ENCODE measurements around the gene OPCML.

Gene OPCML

DNA sequence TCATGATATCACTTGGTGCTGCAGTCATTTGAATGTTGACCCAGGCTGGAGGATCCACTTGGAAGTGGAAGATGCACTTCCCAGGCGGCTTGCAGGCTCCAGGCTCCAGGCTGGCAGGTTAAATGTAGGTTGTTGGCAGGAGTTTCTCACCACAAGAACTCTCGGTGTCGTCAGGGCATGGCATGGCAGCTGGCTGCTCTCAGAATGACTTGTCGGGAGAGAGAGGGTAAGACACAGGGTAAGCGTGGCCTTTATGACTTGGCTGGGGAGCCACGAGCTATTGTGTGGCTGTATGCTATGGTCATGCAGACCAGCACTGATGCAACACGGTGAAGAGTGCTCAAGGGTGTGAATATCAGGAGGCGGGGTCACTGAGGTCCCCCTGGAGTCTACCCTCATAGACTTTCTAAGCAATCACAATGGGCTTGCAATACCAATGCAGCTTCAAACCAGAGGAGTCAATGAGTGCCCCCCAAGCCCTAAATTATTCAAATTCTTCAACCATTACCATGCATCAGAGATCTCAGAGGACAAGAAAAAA, 1027.7 kb downstream of the OPCML start:
- no peak for DNase-seq (ENCODE audit: low read depth)
- no peak overlapping the region for H3K4me3 ChIP-seq (replicated peaks; ENCODE audit: low read depth, low read length)
- TF ChIP-seq, protein P1, sequence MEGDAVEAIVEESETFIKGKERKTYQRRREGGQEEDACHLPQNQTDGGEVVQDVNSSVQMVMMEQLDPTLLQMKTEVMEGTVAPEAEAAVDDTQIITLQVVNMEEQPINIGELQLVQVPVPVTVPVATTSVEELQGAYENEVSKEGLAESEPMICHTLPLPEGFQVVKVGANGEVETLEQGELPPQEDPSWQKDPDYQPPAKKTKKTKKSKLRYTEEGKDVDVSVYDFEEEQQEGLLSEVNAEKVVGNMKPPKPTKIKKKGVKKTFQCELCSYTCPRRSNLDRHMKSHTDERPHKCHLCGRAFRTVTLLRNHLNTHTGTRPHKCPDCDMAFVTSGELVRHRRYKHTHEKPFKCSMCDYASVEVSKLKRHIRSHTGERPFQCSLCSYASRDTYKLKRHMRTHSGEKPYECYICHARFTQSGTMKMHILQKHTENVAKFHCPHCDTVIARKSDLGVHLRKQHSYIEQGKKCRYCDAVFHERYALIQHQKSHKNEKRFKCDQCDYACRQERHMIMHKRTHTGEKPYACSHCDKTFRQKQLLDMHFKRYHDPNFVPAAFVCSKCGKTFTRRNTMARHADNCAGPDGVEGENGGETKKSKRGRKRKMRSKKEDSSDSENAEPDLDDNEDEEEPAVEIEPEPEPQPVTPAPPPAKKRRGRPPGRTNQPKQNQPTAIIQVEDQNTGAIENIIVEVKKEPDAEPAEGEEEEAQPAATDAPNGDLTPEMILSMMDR (IDR thresholded peaks at IDR 0.05; ENCODE audit: low read length, missing control alignments) = no peak

DNA sequence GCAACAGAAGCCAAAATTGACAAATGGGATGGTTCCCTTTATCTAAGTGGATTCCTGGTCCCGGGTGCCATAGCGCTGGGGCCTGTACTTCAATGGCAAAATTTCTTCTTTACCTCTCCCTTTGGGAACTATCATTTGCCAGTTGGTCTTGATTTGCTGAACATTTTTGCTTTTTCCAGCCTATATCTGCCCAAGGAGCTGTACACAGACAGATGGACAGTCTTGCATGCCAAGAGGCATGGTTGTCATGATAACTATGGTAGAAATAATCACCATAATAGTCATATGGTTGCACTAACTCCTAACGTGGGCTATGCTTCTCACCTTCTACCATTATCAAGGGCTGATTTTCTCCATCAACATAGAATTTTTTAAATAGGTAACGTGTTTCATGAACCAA, 1030.9 kb downstream of the OPCML start:
- TF ChIP-seq, protein P1 (IDR thresholded peaks at IDR 0.05; ENCODE audit: low read length, missing control alignments) = no peak
- no peak for DNase-seq (ENCODE audit: low read depth)
- H3K4me3 ChIP-seq (replicated peaks; ENCODE audit: low read depth, low read length) = no peak overlapping the region

DNA sequence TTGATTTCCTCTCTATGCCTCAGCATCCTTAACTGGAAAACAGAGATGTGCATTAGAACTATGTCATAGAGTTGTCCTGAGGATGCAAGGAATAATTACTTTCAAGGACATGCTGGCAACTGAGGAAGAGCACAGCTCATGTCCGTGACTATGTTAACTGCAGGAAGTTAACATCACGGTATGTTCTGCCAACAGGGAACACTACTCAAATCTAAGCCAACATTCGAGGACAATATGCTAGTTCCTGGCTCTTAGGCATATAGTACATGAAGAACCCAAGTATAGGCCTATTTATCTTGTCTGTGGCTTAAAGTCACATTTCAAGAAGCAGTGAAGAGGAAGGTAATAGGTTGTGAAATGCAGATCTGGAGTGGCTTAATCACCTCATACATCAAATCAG, 1032.6 kb downstream of the OPCML start:
- no peak for DNase-seq (ENCODE audit: low read depth)
- TF ChIP-seq, protein P1 (IDR thresholded peaks at IDR 0.05; ENCODE audit: low read length, missing control alignments) = no peak
- no peak overlapping the region for H3K4me3 ChIP-seq (replicated peaks; ENCODE audit: low read depth, low read length)

DNA sequence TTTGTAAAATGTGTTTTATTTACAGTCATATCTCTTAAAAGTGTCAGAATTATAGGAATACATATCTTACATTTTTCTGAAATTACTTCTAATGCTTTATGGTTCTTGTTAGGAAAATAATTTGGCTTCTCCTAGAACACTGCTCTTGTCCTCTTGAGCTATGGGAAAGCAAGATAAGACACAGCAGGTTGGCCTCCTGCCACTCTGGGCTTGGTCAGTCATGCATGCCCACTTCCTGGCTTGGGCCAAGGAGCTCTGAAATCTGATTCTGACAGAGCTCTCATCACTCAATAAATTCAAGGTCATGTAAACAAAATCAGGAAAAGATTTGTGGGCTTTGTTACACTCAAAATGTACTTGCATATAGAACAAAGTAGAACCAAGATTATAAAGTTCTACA, 1036.0 kb downstream of the OPCML start:
- TF ChIP-seq, protein P1 (IDR thresholded peaks at IDR 0.05; ENCODE audit: low read length, missing control alignments) = no peak
- no peak overlapping the region for H3K4me3 ChIP-seq (replicated peaks; ENCODE audit: low read depth, low read length)
- no peak for DNase-seq (ENCODE audit: low read depth)

DNA sequence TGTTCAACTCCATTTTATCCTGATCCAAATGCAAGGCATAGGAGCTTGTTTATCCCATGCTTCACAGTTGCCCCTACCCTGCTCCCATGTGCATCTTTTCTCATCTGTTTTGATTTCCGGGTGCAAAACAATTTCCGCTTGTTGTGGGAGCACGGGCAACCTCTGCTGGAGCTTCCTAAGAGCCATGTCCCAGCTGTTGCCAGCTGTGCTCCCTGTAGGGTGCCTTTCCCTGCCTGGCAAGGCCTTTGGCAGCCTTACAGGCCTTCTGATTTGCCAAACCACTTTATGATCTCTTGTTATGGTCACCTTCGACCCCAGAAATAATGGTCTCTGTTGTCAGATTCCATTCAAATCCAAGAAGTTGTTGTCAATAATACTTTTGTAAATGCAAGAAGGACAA, 1038.5 kb downstream of the OPCML start:
- TF ChIP-seq, protein P1 (IDR thresholded peaks at IDR 0.05; ENCODE audit: low read length, missing control alignments) = no peak
- no peak overlapping the region for H3K4me3 ChIP-seq (replicated peaks; ENCODE audit: low read depth, low read length)
- DNase-seq (ENCODE audit: low read depth) = no peak

DNA sequence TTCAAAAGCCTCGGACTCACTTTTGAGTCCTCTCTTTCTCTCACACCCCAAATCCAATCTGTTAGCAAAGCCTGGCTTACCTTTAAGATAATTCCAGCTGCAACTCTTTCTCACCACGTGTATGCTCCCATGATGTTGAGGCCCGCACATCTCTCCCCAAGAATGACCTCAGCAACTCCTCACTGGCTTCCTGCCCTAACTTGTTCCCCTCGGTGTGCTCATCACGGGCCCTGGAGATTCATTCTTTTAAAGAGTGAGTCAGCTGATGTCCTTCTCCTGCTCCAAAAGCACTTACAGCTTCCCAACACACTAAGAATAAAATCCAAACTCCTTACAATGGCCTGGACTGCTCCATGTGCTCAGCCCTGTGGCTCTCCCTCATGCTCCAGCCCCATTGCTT, 1041.3 kb downstream of the OPCML start:
- no peak for DNase-seq (ENCODE audit: low read depth)
- TF ChIP-seq, protein P1 (IDR thresholded peaks at IDR 0.05; ENCODE audit: low read length, missing control alignments) = no peak
- no peak overlapping the region for H3K4me3 ChIP-seq (replicated peaks; ENCODE audit: low read depth, low read length)

DNA sequence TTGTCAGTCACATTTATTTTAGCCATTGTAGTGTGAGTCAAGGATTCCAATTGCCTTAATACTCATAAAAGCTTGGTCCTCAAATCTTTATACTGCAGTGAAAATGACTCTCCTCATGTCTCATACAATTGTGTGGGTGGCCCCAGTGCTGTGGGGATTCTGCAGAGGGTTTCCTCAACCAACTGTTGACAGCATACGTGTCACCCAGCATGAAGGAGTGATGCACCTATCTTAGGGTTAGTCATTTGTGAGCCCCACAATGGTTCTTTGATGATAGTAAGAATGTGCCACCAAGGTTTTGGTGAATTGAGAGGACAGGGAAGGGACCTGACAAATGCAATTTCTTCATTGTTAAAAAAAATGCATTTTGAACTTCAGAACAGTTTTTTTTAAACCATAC, 1046.2 kb downstream of the OPCML start:
- no peak overlapping the region for H3K4me3 ChIP-seq (replicated peaks; ENCODE audit: low read depth, low read length)
- TF ChIP-seq, protein P1 (IDR thresholded peaks at IDR 0.05; ENCODE audit: low read length, missing control alignments) = no peak
- no peak for DNase-seq (ENCODE audit: low read depth)
